Vagina (tissue), 2 donors: ENCODE results near the gene HOXB2. TPM values are rescaled to one million over a fixed set of nuclear protein-coding genes. Genes with fewer than 3 reads are reported as not detected.

Experiments used
- DNase-seq, 2 donors: peaks; one replicate each; pipeline ENCODE4 v3.0.0-alpha.2; 2017; ENCODE audit errors: extremely low spot score in 2 of 2
- H3K27ac ChIP-seq: fragments of 200-600 bp; sonication (generic); one replicate; pipeline ENCODE4 v1.5.1; 2019
- H3K27me3 ChIP-seq: fragments of 200-600 bp; sonication (generic); one replicate; pipeline ENCODE4 v1.5.1; 2019
- H3K36me3 ChIP-seq, 2 donors: fragments of 200-600 bp; sonication (generic); one replicate each; pipeline ENCODE4 v1.5.1; 2017 to 2019
- H3K4me1 ChIP-seq: fragments of 200-600 bp; sonication (generic); one replicate; pipeline ENCODE4 v1.5.1; 2019
- H3K4me3 ChIP-seq, 2 donors: fragments of 200-600 bp; sonication (generic); 1 replicate in 1 of 2; 2 replicates in 1 of 2; pipeline ENCODE4 v1.5.1; 2016 to 2019
- H3K9me3 ChIP-seq: fragments of 200-600 bp; sonication (generic); one replicate; pipeline ENCODE4 v1.5.1; 2019
- CTCF ChIP-seq, 3 experiments: fragments of 450-650 bp in 2 of 3; fragments of 200-600 bp in 1 of 3; sonication (generic) in 1 of 3; IDR thresholded peaks; one replicate each; pipeline ENCODE4 v1.5.1; 2017 to 2019; ENCODE audit warnings: antibody characterized with exemption in 3 of 3, mild to moderate bottlenecking in 2 of 3, moderate library complexity in 2 of 3
- POLR2A ChIP-seq, 2 donors: fragments of 450-650 bp; IDR thresholded peaks; one replicate each; pipeline ENCODE4 v1.6.1; 2017; ENCODE audit warnings: antibody characterized with exemption in 2 of 2, mild to moderate bottlenecking in 2 of 2, moderate library complexity in 2 of 2
- POLR2AphosphoS5 ChIP-seq, 2 donors: sonication (generic); formaldehyde crosslinking; IDR thresholded peaks; one replicate each; pipeline ENCODE4 v1.9.0; 2017; ENCODE audit warnings: antibody characterized with exemption in 2 of 2, mild to moderate bottlenecking in 2 of 2, low read depth in 1 of 2; ENCODE audit not compliant: insufficient read depth in 1 of 2
- intact Hi-C: fragments of 100-400 bp; cut with DNase I; formaldehyde crosslinking; loops from one replicate; pipeline ENCODE4 v1.15.1; 2023
- total RNA-seq: library from RNA; depleted of rRNA; stranded (reverse); fragments of >200 nt; gene quantifications from one replicate; pipeline ENCODE4 v1.2.3, GENCODE V29; 2016

Gene HOXB2
- total RNA-seq, 1 donor from 2014 or later: 14.2 TPM

- Histone ChIP-seq H3K36me3 (no peaks in the 10 kb centered on the region), H3K9me3 (no peaks in the 10 kb centered on the region), H3K4me1 (peaks cover 25% of the 10 kb centered on the region), H3K27me3 (no peaks in the 10 kb centered on the region), H3K27ac (no peak overlapping the region), H3K4me3 (no peak overlapping the region)
- TF ChIP-seq POLR2A (IDR thresholded peaks at IDR 0.05): no peak
- no peak for TF ChIP-seq CTCF (IDR thresholded peaks at IDR 0.05)
- no peak for TF ChIP-seq POLR2AphosphoS5 (IDR thresholded peaks at IDR 0.05; ENCODE audit: insufficient read depth in 1 of 2, low read depth in 1 of 2)
- intact Hi-C loops: no loop called here
- no peak for DNase-seq
Measured at GRCh38 chr17:48552466-48553189, 7.7 kb upstream of the HOXB2 start.

- TF ChIP-seq POLR2A (IDR thresholded peaks at IDR 0.05) (no peak), CTCF (IDR thresholded peaks at IDR 0.05) (no peak), POLR2AphosphoS5 (IDR thresholded peaks at IDR 0.05; ENCODE audit: insufficient read depth in 1 of 2, low read depth in 1 of 2) (no peak)
- Histone ChIP-seq H3K4me1 (peaks cover 32% of the 10 kb centered on the region), H3K27ac (no peak overlapping the region), H3K4me3 (no peak overlapping the region), H3K36me3 (no peaks in the 10 kb centered on the region), H3K27me3 (no peaks in the 10 kb centered on the region), H3K9me3 (no peaks in the 10 kb centered on the region)
- intact Hi-C loops: no loop called here
- no peak for DNase-seq
Measured at GRCh38 chr17:48551596-48552465, 6.9 kb upstream of the HOXB2 start.

GRCh38 chr17:48551214-48551555 is 6.3 kb upstream of the HOXB2 start:
- no peak overlapping the region for H3K27ac ChIP-seq
- intact Hi-C loops: no loop called here

GRCh38 chr17:48550502-48551213 is 5.7 kb upstream of the HOXB2 start:
- no peak for DNase-seq
- Histone ChIP-seq H3K27me3 (no peaks in the 10 kb centered on the region), H3K4me3 (no peak overlapping the region), H3K36me3 (no peaks in the 10 kb centered on the region), H3K4me1 (peaks cover 34% of the 10 kb centered on the region), H3K27ac (no peak overlapping the region), H3K9me3 (no peaks in the 10 kb centered on the region)
- intact Hi-C loops: no loop called here
- TF ChIP-seq CTCF (IDR thresholded peaks at IDR 0.05): no peak
- no peak for TF ChIP-seq POLR2AphosphoS5 (IDR thresholded peaks at IDR 0.05; ENCODE audit: insufficient read depth in 1 of 2, low read depth in 1 of 2)
- TF ChIP-seq POLR2A (IDR thresholded peaks at IDR 0.05): no peak

More at GRCh38 chr17:48551214-48551555, 6.3 kb upstream of the HOXB2 start:
- H3K4me1 ChIP-seq: peaks cover 34% of the 10 kb centered on the region
- H3K27me3 ChIP-seq: no peaks in the 10 kb centered on the region
- no peak for DNase-seq
- no peak overlapping the region for H3K4me3 ChIP-seq
- H3K36me3 ChIP-seq: no peaks in the 10 kb centered on the region
- TF ChIP-seq POLR2A (IDR thresholded peaks at IDR 0.05) (no peak), CTCF (IDR thresholded peaks at IDR 0.05) (no peak), POLR2AphosphoS5 (IDR thresholded peaks at IDR 0.05; ENCODE audit: insufficient read depth in 1 of 2, low read depth in 1 of 2) (no peak)
- no peaks in the 10 kb centered on the region for H3K9me3 ChIP-seq
